HG02970 (cell line): ENCODE results near the gene KIAA1755.

Experiments used
- ATAC-seq: cut with Tn5 transposase; IDR thresholded peaks from one replicate; pipeline ENCODE4 v1.9.1; 2021; ENCODE audit warnings: mild to moderate bottlenecking, moderate library complexity, moderate number of reproducible peaks; ENCODE audit not compliant: unreplicated experiment, low FRiP score

KIAA1755 gene

GRCh38 chr20:38242848-38243708 lies 17.5 kb downstream of the KIAA1755 start:
- ATAC-seq = no peak

- no peak for ATAC-seq
These were observed 19.3 kb downstream of the KIAA1755 start for GRCh38 chr20:38241201-38241600.

DNA sequence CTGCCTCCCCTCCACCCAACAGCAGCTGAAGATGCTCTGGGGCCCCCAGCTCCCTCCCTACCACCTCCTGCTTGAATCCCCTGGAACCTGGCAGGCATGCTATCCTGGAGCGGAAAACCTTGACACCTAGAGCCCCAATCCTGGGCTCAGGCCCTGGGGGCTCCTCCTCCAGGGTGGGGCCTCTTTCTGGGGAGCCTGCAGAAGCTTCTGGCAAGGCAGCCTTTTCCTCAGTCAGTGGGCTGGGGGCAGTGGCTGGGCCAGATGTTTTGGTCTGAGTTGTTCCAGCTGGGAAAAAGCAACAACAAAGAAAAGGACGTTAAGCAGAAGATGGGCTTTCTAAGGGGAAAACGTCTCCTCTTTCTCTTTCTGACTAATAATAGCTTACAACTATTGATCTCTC lies 21.1 kb downstream of the KIAA1755 start:
- ATAC-seq = no peak

GRCh38 chr20:38238829-38239228 lies 21.7 kb downstream of the KIAA1755 start:
- no peak for ATAC-seq

GRCh38 chr20:38237381-38237780 lies 23.2 kb downstream of the KIAA1755 start:
- ATAC-seq = no peak

GRCh38 chr20:38231531-38232121 lies 28.9 kb downstream of the KIAA1755 start:
- no peak for ATAC-seq

GRCh38 chr20:38230957-38231526 lies 29.5 kb downstream of the KIAA1755 start:
- ATAC-seq = no peak

- no peak for ATAC-seq
These were observed 30.3 kb downstream of the KIAA1755 start for GRCh38 chr20:38230253-38230551.

DNA sequence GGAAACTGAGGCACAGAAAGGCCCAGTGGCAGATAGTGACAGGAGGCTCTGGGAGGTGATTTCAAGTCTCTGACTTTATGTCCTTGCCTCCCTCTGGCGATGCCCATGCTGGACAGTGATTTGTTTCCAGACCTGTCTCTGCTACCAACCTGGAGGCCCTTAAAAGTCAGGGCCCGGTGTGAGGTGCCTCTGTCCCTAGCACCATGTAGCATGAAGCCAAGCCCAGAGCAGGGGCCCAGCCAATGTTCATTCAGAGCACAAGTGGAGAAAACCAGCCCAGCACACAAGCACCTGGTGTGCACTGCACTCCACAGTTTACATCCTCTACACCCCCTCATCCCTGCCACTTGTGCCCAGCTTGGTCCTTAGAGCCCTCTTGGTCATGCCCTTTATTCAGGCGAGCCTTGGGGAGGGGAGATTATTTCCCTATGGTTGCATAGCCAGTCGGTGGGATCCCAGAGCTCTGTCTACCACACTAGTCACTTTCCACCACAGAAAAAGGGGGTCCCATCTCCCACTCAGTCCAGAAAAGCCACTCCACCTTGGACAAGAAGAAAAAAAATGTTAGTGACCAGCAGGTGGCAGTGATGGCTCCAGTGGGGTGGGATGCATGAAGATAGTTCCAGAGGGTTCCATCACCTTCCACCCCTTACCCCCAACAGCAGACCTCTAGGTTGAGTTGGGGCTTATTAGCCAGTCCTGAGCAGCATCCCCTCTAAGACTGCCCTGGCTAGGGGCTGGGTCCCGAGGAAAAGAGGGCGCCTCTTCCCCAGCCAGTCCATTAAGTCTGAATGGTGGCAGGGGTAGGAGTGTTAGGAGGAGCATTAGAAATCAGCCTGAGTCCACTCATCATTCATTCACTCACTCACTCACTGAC lies 30.9 kb downstream of the KIAA1755 start:
- no peak for ATAC-seq

- ATAC-seq = no peak
These were observed 32.1 kb downstream of the KIAA1755 start for GRCh38 chr20:38228436-38228835.

- no peak for ATAC-seq
These were observed 32.8 kb downstream of the KIAA1755 start for GRCh38 chr20:38227420-38228360.

GRCh38 chr20:38226553-38226952 lies 34.0 kb downstream of the KIAA1755 start:
- no peak for ATAC-seq

DNA sequence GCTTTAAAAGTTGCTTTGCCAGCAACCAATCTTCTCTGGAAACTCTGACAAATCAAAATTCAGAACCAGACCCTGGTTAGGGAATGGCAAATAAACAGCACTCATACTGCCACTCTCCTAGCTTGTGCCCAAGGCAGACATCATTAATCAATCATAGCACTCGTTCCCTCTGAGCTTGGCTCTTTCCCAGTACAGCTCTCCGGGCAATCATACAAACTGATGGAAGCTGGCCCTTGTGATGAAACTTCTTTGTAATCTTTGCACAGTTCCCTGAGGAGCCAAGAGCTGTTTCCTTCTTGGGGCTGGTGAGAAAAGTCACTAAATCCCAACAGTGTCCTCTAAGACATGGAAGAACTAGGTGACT lies 34.7 kb downstream of the KIAA1755 start:
- no peak for ATAC-seq

GRCh38 chr20:38225240-38225899 lies 35.2 kb downstream of the KIAA1755 start:
- no peak for ATAC-seq

GRCh38 chr20:38224531-38224930 lies 36.0 kb downstream of the KIAA1755 start:
- ATAC-seq = no peak

DNA sequence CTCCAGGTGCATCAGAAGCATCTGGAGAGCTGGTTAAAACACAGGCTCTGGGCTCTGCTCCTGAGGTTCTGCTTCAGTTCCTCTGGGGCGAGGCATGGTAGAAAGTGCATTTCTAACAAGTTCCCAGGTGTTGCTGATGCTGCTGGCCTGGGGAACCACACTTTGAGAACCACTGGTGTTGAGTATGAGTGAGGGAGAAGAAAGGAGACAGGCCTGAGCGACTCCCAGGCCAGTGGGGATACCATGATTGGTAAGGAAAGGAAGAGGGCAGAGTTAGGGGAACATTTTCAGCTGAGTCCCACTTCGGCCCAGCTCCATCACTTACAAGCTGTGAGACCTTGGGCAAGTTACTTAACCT lies 36.8 kb downstream of the KIAA1755 start:
- ATAC-seq = no peak

DNA sequence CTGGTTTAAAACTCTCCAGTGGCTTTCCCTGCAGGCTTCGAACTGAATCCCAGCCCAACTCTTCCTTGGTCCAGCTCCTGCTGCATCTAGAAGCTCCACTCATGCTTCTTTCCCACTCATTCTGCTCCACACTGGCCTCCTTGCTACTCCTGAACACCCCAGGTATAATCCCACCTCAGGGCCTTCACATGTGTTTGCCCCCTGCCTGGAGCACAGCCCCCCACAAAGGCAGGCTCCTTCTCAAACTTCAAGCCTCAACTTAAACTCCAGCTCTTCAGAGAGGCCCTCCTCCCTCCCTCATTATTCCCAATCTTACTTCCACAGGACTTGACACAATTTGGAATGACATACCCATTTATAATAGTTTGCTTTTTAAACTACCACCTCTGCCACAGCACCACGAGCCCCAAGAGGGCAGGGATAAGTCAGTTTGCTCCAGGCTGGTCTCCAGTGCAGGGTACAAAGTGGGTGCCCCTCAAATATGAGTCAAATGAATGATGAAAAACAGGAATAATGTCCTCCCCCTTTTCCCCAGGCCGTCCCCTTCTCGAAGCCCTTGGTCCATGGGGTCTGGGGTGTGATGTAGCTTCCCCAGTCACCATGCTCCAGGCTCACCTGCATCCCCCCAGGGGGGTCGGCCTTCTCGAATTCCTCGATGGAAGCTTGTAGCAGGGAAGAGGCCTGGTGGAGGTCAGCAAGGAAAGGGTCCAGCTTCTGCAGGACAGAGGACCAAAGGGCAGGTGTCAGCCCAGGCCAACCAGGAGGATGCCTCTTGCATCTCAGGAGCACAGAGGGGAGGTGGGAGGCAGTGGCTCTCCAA lies 37.4 kb downstream of the KIAA1755 start:
- no peak for ATAC-seq

GRCh38 chr20:38222231-38222922 lies 38.2 kb downstream of the KIAA1755 start:
- no peak for ATAC-seq
